ENCODE results near the gene MED9. TPM values are rescaled to one million over a fixed set of nuclear protein-coding genes. Genes with fewer than 3 reads are reported as not detected.
A peak's percentile ranks its signal among the peaks of the same experiment; 100 is the strongest.
"Not testable (repeated sequence)": the region's sequence is repeated elsewhere in the genome, so short reads cannot be mapped to it uniquely, and the experiment has no call there.

MED9 gene
- total RNA-seq (2021) (20.4 and 21.6 TPM in 2 replicates), Bru-seq, nascent RNA (percentile 87 among the genes with signal in this experiment), BruChase-seq, experiment 1, labeled RNA remaining after a 2-hour chase (percentile 79 among the genes with signal in this experiment), BruChase-seq, experiment 2, labeled RNA remaining after a 6-hour chase (percentile 71 among the genes with signal in this experiment)
- long read RNA-seq, transcript MED9-201 (2 exons, 2,228 nt): major isoform, 27 of 30 reads
- long read RNA-seq, partial matches to known transcripts: 0 of 30 reads
- long read RNA-seq, other reads (novel, unspliced or antisense): 3 of 30 reads

- no peak for TF ChIP-seq EZH2 (IDR thresholded peaks at IDR 0.05; ENCODE audit: borderline replicate concordance, low read depth, low read length, poor library complexity, severe bottlenecking)
- no peak for TF ChIP-seq CTCF (conservative IDR thresholded peaks at IDR 0.05; ENCODE audit: low read depth, low read length)
- peak; percentile 95 for DNase-seq (ENCODE audit: low spot score)
- peaks cover 25% of the 10 kb centered on the region for H3K27me3 ChIP-seq (replicated peaks; ENCODE audit: insufficient read depth, low read depth, low read length, poor library complexity)
- TSS peak; percentile 66 for BruUV-seq (replicated peaks)
- H3K4me1 ChIP-seq (ENCODE audit: insufficient read depth, low read length, poor library complexity, severe bottlenecking): peaks cover 9% of the 10 kb centered on the region
- CTCF ChIA-PET: no interaction called here
- POLR2A ChIA-PET (ENCODE audit: low non-redundant PET): no interaction called here
- H3K9me3 ChIP-seq (ENCODE audit: low read depth, low read length, poor library complexity, severe bottlenecking): no peaks in the 10 kb centered on the region
- H3K27ac ChIP-seq (ENCODE audit: low read depth, low read length, poor library complexity, severe bottlenecking): peak within 1 kb of the TSS; percentile 94
- H3K36me3 ChIP-seq (ENCODE audit: insufficient read depth, low read length, poor library complexity, severe bottlenecking): no peaks in the 10 kb centered on the region
- intact Hi-C loops (cut with micrococcal nuclease; ENCODE audit: unreplicated experiment): no loop called here
- peak within 1 kb of the TSS; percentile 100 for H3K4me3 ChIP-seq (ENCODE audit: low read depth, low read length, poor library complexity, severe bottlenecking)
Observed at GRCh38 chr17:17476865-17477467, at the start of gene MED9. Gene MED9, plus strand, starts transcription at chr17:17477000. Its CDS starts 42 bp downstream, at chr17:17477042.

GRCh38 chr17:17429222-17429621, 47.6 kb upstream of the MED9 start:
- Histone ChIP-seq H3K27me3 (replicated peaks; ENCODE audit: insufficient read depth, low read depth, low read length, poor library complexity) (peaks cover 5% of the 10 kb centered on the region), H3K9me3 (ENCODE audit: low read depth, low read length, poor library complexity, severe bottlenecking) (peaks cover 6% of the 10 kb centered on the region), H3K4me3 (ENCODE audit: low read depth, low read length, poor library complexity, severe bottlenecking) (no peak overlapping the region), H3K27ac (ENCODE audit: low read depth, low read length, poor library complexity, severe bottlenecking) (no peak overlapping the region), H3K4me1 (ENCODE audit: insufficient read depth, low read length, poor library complexity, severe bottlenecking) (no peaks in the 10 kb centered on the region), H3K36me3 (ENCODE audit: insufficient read depth, low read length, poor library complexity, severe bottlenecking) (no peaks in the 10 kb centered on the region)
- POLR2A ChIA-PET (ENCODE audit: low non-redundant PET): no interaction called here
- no peak for DNase-seq (ENCODE audit: low spot score)
- CTCF ChIA-PET: no interaction called here
- no TSS peak for BruUV-seq (replicated peaks)
- intact Hi-C loops (cut with micrococcal nuclease; ENCODE audit: unreplicated experiment): no loop called here
- no peak for TF ChIP-seq EZH2 (IDR thresholded peaks at IDR 0.05; ENCODE audit: borderline replicate concordance, low read depth, low read length, poor library complexity, severe bottlenecking)
- TF ChIP-seq CTCF (conservative IDR thresholded peaks at IDR 0.05; ENCODE audit: low read depth, low read length): no peak

GRCh38 chr17:17430924-17431323, 45.9 kb upstream of the MED9 start:
- H3K4me1 ChIP-seq (ENCODE audit: insufficient read depth, low read length, poor library complexity, severe bottlenecking); intact Hi-C loops (cut with micrococcal nuclease; ENCODE audit: unreplicated experiment); H3K27ac ChIP-seq (ENCODE audit: low read depth, low read length, poor library complexity, severe bottlenecking); POLR2A ChIA-PET (ENCODE audit: low non-redundant PET); H3K27me3 ChIP-seq (replicated peaks; ENCODE audit: insufficient read depth, low read depth, low read length, poor library complexity); H3K36me3 ChIP-seq (ENCODE audit: insufficient read depth, low read length, poor library complexity, severe bottlenecking); H3K4me3 ChIP-seq (ENCODE audit: low read depth, low read length, poor library complexity, severe bottlenecking); CTCF ChIA-PET; H3K9me3 ChIP-seq (ENCODE audit: low read depth, low read length, poor library complexity, severe bottlenecking); DNase-seq (ENCODE audit: low spot score); BruUV-seq (replicated peaks): not testable (repeated sequence)

- DNase-seq (ENCODE audit: low spot score): no peak
- H3K27ac ChIP-seq (ENCODE audit: low read depth, low read length, poor library complexity, severe bottlenecking): no peak overlapping the region
- peaks cover 5% of the 10 kb centered on the region for H3K27me3 ChIP-seq (replicated peaks; ENCODE audit: insufficient read depth, low read depth, low read length, poor library complexity)
- H3K9me3 ChIP-seq (ENCODE audit: low read depth, low read length, poor library complexity, severe bottlenecking): no peaks in the 10 kb centered on the region
- H3K36me3 ChIP-seq (ENCODE audit: insufficient read depth, low read length, poor library complexity, severe bottlenecking): no peaks in the 10 kb centered on the region
- no peaks in the 10 kb centered on the region for H3K4me1 ChIP-seq (ENCODE audit: insufficient read depth, low read length, poor library complexity, severe bottlenecking)
- ChIA-PET POLR2A (ENCODE audit: low non-redundant PET) (no interaction called here), CTCF (no interaction called here)
- no peak overlapping the region for H3K4me3 ChIP-seq (ENCODE audit: low read depth, low read length, poor library complexity, severe bottlenecking)
- intact Hi-C loops (cut with micrococcal nuclease; ENCODE audit: unreplicated experiment): no loop called here
- BruUV-seq (replicated peaks): no TSS peak
- TF ChIP-seq CTCF (conservative IDR thresholded peaks at IDR 0.05; ENCODE audit: low read depth, low read length): no peak
- no peak for TF ChIP-seq EZH2 (IDR thresholded peaks at IDR 0.05; ENCODE audit: borderline replicate concordance, low read depth, low read length, poor library complexity, severe bottlenecking)
Observed at GRCh38 chr17:17431605-17432004, 45.2 kb upstream of the MED9 start.
